ENCODE results near the gene GULP1. TPM values are rescaled to one million over a fixed set of nuclear protein-coding genes. Genes with fewer than 3 reads are reported as not detected.

GULP1 gene
- total RNA-seq, 1 donor from 2014 or later: 1.2 TPM

- peak; percentile 31 for ATAC-seq
- DNase-seq (ENCODE audit: low spot score): no peak
Measured at GRCh38 chr2:188414869-188415753, 123.4 kb downstream of the GULP1 start.

GRCh38 chr2:188415754-188416083 is 124.0 kb downstream of the GULP1 start:
- ATAC-seq: peak; percentile 88
- DNase-seq (ENCODE audit: low spot score): no peak

- DNase-seq (ENCODE audit: low spot score) (no peak), ATAC-seq (no peak)
Measured at GRCh38 chr2:188416367-188416766, 124.7 kb downstream of the GULP1 start.

DNA sequence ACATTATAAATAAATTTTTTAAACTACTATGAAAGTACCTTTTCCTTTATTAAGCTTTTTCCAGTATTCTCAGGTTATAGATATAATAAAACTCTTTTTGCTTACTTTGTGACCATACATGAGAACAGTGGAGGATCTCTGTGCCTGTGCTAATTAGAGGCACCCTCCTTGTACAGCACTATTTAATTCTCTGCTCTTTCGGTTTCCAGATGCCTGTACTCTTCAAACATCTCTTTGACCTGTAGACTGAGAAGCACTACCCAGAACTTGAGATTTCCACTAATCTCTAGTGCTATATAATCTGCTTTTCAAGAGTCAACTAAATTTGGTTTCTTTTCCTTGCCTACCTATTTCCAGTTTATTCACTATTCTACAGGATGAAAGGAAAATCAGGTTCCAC is 131.1 kb downstream of the GULP1 start:
- no peak for DNase-seq (ENCODE audit: low spot score)
- no peak for ATAC-seq

GRCh38 chr2:188425266-188425665 is 133.6 kb downstream of the GULP1 start:
- DNase-seq (ENCODE audit: low spot score): no peak
- no peak for ATAC-seq

- no peak for ATAC-seq
- DNase-seq (ENCODE audit: low spot score): no peak
Measured at GRCh38 chr2:188426121-188426520, 134.4 kb downstream of the GULP1 start.

- no peak for DNase-seq (ENCODE audit: low spot score)
- ATAC-seq: no peak
Measured at GRCh38 chr2:188430705-188431104, 139.0 kb downstream of the GULP1 start.

GRCh38 chr2:188434018-188434417 is 142.3 kb downstream of the GULP1 start:
- DNase-seq (ENCODE audit: low spot score) (no peak), ATAC-seq (no peak)

DNA sequence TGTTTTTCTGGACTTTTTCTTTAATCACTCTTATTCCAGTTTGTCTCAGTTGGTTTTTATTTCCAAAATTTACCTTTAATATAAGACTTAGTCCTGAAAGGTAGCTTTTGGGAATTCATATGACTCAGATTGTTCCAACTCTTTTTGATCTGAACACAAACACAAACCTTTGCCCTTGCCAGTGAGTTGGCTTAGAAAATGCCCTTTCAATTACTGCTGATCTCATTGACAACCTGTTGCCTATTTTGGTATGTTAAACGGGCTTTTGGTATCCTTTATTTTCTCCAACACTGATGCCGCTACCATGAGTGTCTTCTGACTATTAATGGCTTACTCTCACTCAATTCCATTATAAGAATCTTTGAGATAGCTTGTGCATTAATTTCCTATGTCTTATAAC is 143.4 kb downstream of the GULP1 start:
- ATAC-seq (peak; percentile 76), DNase-seq (ENCODE audit: low spot score) (no peak)

DNA sequence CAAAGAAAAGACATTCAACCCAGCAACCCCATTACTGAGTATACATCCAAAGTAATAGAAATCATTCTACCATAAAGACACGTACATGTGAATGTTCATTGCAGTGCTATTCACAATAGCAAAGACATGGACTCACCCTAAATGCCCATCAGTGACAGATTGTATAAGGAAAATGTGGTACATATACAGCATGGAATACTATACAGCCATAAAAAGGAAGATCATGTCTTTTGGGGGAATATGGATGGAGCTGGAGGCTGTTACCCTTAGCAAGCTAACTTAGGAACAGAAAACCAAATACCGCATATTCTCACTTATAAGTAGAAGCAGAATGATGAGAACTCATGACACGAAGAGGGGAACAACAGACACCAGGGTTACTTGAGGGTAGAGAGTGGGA is 145.9 kb downstream of the GULP1 start:
- no peak for ATAC-seq
- no peak for DNase-seq (ENCODE audit: low spot score)

DNA sequence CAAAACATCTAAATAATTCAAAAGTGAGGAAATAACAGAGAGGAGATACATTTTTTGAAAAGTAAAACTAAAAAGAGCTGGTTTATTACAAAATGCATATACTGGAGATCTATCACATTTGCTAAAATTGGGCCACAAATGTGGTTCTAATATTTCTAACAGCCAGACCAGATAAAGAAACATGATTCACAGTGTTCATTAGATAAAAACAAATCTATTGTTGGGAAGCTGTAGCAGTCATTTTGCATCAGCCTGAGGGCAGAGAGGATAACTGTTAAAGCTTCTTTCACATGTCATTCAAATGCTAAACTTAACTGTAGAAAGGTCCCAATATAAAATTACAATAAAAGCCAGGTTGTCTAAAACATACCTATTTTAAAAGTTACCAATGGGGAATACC is 148.3 kb downstream of the GULP1 start:
- no peak for ATAC-seq

GRCh38 chr2:188440849-188441248 is 149.2 kb downstream of the GULP1 start:
- DNase-seq (ENCODE audit: low spot score): no peak
- ATAC-seq: no peak

More for the DNA sequence above, 148.3 kb downstream of the GULP1 start:
- no peak for DNase-seq (ENCODE audit: low spot score)

GRCh38 chr2:188441288-188441947 is 149.7 kb downstream of the GULP1 start:
- no peak for DNase-seq (ENCODE audit: low spot score)
- ATAC-seq: no peak

- DNase-seq (ENCODE audit: low spot score) (no peak), ATAC-seq (no peak)
Measured at GRCh38 chr2:188443207-188443606, 151.5 kb downstream of the GULP1 start.

GRCh38 chr2:188444106-188444835 is 152.6 kb downstream of the GULP1 start:
- ATAC-seq: no peak
- no peak for DNase-seq (ENCODE audit: low spot score)

GRCh38 chr2:188449561-188449960 is 157.9 kb downstream of the GULP1 start:
- ATAC-seq (no peak), DNase-seq (ENCODE audit: low spot score) (no peak)

DNA sequence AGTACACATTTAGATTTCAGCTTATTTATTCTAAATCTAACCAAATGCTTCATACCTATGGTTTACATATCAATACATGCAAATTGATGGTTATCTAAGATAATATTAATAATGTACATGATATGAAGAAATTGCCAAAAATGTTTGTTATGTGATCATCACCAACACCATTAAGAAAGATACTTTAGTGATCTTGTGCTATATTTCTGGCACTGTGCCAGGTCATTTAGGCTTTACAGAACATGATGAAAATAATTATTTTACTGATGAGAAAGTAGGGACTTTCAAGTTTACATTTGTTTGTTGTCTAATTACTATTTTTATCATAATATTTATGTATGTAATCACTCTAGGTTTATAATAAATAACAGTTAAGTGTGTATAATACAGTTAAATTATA is 158.3 kb downstream of the GULP1 start:
- no peak for ATAC-seq
- DNase-seq (ENCODE audit: low spot score): no peak

DNA sequence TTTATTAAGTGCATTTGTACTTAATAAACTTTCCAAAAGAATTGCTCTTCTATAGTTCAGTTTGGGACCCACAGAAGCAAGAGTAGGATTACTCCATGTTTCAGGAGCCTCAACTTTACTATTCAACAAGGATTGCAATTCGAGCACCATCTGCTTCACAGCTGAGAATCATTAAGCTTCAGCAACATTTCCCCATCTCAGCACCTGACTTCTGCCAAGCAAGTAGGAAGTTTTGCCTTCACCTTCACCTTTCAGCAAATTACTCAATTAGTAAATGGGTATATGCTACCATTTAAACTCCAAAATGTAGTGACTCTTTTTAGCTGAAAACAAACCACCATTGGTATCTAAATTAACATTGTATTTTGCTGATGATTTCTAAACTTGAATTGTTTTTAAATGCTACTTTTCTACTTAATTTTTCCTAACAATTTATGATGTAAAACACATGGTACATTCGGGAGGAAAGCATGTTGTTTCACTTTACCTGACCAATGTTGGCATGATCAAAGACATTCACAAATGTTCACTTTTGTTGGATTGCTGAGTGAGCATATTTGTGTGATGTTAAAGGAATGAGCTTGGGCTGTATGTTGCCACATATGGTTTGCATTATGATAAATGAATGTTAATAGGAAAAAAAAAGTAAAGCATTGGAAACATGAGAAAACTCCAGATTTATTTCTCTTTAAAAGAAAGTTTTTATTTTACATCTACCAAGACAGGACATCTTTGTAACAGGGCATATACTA is 159.2 kb downstream of the GULP1 start:
- ATAC-seq: no peak
- DNase-seq (ENCODE audit: low spot score): no peak

DNA sequence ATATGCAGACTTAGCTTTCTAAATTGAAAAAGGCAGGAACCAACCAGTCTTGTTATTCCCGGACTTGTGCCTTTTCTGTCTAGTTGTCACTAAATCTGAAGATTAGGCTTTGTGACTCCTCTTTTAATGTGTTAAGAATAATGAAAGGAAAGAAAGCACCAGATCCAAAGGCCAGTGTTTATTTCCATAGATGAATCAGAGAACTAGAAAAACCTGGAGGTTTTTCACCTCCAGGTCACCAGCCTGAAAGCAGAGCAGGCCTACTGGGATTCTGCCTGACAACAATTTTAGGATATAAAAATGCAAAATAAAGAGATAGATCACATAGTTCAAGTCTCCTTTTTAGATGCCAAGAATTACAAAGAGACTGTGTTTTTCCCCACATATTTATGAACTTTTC is 160.4 kb downstream of the GULP1 start:
- DNase-seq (ENCODE audit: low spot score) (no peak), ATAC-seq (no peak)

DNA sequence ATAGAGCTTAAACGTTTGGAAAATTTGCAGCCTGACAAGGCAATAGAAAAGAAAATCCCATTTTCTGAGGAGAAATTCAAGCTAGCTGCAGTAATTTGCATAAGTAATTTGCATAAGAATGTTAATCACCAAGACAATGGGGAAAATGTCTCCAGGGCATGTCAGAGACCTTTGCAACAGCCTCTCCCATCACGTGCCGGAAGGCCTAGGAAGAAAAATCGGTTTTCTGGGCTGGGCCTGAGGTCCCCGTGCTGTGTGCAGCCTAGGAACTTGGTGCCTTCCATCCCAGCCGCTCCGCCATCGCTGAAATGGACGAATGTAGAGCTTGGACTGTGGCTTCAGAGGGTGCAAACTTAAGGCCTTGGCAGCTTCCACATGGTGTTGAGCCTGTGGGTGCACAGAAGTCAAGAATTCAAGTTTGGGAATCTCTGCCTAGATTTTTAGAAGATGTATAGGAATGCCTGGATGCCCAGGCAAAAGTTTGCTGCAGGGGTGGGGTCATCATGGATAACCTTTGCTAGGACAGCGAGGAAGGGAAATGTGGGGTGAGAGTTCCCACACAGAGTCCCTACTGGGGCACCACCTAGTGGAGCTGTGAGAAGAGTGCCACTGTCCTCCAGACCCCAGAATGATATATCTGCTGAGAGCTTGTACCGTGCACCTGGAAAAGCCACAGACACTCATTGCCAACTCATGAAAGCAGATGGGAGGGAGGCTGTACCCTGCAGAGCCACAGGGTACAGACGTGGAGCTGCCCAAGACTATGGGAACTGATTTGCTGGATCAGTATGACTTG is 164.6 kb downstream of the GULP1 start:
- ATAC-seq: no peak
- DNase-seq (ENCODE audit: low spot score): no peak

All from left lobe of liver (tissue), 2 donors.